Uterus (tissue), 2 donors: ENCODE measurements around the gene RORC.

Experiments
- POLR2A ChIP-seq, 2 donors: fragments of 450-650 bp; IDR thresholded peaks; one replicate each; pipeline ENCODE4 v1.6.1; 2016; ENCODE audit warnings: antibody characterized with exemption in 2 of 2, mild to moderate bottlenecking in 1 of 2, moderate library complexity in 1 of 2
- TF ChIP-seq, protein P1 (sequence below), 4 experiments: fragments of 200-600 bp in 2 of 4; fragments of 450-650 bp in 2 of 4; sonication (generic) in 2 of 4; IDR thresholded peaks; one replicate each; pipeline ENCODE4 v1.5.1; 2016 to 2019; ENCODE audit warnings: antibody characterized with exemption in 4 of 4, mild to moderate bottlenecking in 2 of 4, moderate library complexity in 1 of 4

- no peak for TF ChIP-seq POLR2A (IDR thresholded peaks at IDR 0.05)
- TF ChIP-seq, protein P1, sequence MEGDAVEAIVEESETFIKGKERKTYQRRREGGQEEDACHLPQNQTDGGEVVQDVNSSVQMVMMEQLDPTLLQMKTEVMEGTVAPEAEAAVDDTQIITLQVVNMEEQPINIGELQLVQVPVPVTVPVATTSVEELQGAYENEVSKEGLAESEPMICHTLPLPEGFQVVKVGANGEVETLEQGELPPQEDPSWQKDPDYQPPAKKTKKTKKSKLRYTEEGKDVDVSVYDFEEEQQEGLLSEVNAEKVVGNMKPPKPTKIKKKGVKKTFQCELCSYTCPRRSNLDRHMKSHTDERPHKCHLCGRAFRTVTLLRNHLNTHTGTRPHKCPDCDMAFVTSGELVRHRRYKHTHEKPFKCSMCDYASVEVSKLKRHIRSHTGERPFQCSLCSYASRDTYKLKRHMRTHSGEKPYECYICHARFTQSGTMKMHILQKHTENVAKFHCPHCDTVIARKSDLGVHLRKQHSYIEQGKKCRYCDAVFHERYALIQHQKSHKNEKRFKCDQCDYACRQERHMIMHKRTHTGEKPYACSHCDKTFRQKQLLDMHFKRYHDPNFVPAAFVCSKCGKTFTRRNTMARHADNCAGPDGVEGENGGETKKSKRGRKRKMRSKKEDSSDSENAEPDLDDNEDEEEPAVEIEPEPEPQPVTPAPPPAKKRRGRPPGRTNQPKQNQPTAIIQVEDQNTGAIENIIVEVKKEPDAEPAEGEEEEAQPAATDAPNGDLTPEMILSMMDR (IDR thresholded peaks at IDR 0.05): no peak
Observed at GRCh38 chr1:151813271-151813977, 18.2 kb downstream of the RORC start.
